ENCODE results near the gene CNTNAP2. TPM values are rescaled to one million over a fixed set of nuclear protein-coding genes. Genes with fewer than 3 reads are reported as not detected.

The CNTNAP2 gene
- total and polyA plus RNA-seq, 9 of the 15 experiments (the other 6 are each of a cell fraction or from before 2014, with no cell fraction given) = 0.04 to 0.62 (median 0.09) TPM; not detected in 4

GRCh38 chr7:148242294-148242821, 2125.8 kb downstream of the CNTNAP2 start (continued):
- peak; percentile 61; the same call in 1 of the 2 replicates for TF ChIP-seq REST (IDR thresholded peaks at IDR 0.05; ENCODE audit: borderline replicate concordance)
- TF ChIP-seq REST (CRISPR knock-in tag; IDR thresholded peaks at IDR 0.05; ENCODE audit: low read depth) = no peak
- TF ChIP-seq HEY1 (CRISPR knock-in tag; IDR thresholded peaks at IDR 0.05; ENCODE audit: borderline replicate concordance) = no peak
- TF ChIP-seq OTX1 (CRISPR knock-in tag; IDR thresholded peaks at IDR 0.05) = no peak
- no peak for TF ChIP-seq SRF (CRISPR knock-in tag; IDR thresholded peaks at IDR 0.05)
- TF ChIP-seq TGIF2 (CRISPR knock-in tag; IDR thresholded peaks at IDR 0.05) = no peak
- TF ChIP-seq ARHGAP35 (IDR thresholded peaks at IDR 0.05; ENCODE audit: partially characterized antibody) = no peak
- no peak for TF ChIP-seq TFAP4 (CRISPR knock-in tag; IDR thresholded peaks at IDR 0.05; ENCODE audit: borderline replicate concordance)
- no peak for TF ChIP-seq CREB3 (tag; conservative IDR thresholded peaks at IDR 0.05; ENCODE audit: low read depth)
- TF ChIP-seq ZEB2 (IDR thresholded peaks at IDR 0.05) = no peak
- TF ChIP-seq RFX5 (IDR thresholded peaks at IDR 0.05; ENCODE audit: low read depth, low read length) = no peak
- TF ChIP-seq CHCHD3 (CRISPR knock-in tag; IDR thresholded peaks at IDR 0.05) = no peak
- TF ChIP-seq ARID4B (CRISPR knock-in tag; IDR thresholded peaks at IDR 0.05) = no peak
- no peak for TF ChIP-seq GTF2F1 (IDR thresholded peaks at IDR 0.05; ENCODE audit: low read depth, low read length)
